Activated naive CD4-positive, alpha-beta T cell treated with Interleukin-2 at 50 U/mL for 16 hours (primary cell): ENCODE results near the gene RMND5A.
"Not testable (repeated sequence)": the region's sequence is repeated elsewhere in the genome, so short reads cannot be mapped to it uniquely, and the experiment has no call there.

Experiments used
- DNase-seq: peaks from one replicate; pipeline ENCODE4 v3.0.0-alpha.2; 2020

Gene RMND5A

GRCh38 chr2:86719637-86720539 is at the start of gene RMND5A:
Gene RMND5A (plus strand): TSS chr2:86720291. CDS start chr2:86720668, 377 bp downstream.
- DNase-seq: peak; percentile 94

GRCh38 chr2:86671337-86671981 is 48.6 kb upstream of the RMND5A start:
- DNase-seq: no peak

DNA sequence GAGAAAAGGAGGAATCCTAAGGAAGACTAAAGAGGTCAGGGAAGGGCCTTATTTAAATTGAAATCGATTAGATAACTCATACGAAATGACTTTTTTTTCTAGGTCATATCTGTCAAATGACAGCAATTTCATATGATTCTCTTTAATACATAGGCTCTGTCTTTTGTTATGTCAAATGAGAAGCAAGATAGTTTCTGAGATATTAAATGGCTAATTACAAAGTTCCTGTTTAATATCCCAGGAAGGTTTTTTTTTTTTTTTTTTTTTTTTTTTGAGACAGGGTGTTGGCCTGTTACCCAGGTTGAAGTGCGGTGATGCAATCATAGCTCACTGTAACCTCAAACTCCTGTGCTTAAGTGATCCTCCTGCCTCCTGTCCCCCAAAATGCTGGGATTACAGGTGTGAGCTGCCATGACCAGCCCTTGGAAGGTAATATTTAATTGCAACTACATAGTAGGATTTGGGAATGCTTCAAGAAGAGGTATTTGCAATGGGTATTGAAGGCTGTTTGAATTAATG is 48.0 kb upstream of the RMND5A start:
- DNase-seq: no peak

DNA sequence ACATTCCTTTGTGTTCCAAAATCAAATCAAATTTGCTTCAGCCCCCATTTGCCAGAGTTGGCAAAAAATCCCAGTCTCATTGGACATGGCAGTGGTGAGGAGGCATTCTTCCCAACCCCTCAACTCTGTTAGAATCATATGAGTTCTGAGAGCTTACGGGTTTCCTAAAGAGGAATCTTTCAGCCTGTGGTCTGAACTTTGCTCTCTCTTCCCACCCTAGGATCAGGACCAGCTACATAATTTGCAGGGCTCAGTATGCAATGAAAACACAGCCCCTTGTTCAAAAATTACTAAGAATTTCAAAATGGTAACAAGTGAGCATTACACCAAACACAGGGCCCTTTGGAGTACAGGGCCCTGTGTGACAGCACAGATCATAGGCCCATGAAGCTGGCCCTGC is 47.1 kb upstream of the RMND5A start:
- DNase-seq: no peak

GRCh38 chr2:86673986-86674670 is 46.0 kb upstream of the RMND5A start:
- no peak for DNase-seq

DNA sequence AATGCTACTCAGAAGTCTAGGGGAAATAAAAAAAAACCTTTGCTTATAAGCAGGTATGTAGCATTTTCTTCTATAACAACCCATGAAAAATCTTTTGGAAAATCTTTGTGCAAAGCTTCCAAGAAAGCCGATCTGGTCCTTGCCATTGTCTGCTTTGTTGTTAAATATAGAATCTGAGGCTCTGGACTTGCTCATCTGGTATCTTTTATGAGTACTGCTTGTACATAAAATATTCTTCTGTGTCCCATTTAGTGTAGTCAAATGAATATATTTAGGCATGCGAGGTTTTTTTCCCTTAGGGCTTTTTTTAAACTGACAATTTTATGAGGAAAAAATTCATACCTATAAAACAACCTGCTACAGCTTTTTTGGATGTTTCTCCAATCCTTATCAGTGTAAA is 45.0 kb upstream of the RMND5A start:
- DNase-seq: no peak

DNA sequence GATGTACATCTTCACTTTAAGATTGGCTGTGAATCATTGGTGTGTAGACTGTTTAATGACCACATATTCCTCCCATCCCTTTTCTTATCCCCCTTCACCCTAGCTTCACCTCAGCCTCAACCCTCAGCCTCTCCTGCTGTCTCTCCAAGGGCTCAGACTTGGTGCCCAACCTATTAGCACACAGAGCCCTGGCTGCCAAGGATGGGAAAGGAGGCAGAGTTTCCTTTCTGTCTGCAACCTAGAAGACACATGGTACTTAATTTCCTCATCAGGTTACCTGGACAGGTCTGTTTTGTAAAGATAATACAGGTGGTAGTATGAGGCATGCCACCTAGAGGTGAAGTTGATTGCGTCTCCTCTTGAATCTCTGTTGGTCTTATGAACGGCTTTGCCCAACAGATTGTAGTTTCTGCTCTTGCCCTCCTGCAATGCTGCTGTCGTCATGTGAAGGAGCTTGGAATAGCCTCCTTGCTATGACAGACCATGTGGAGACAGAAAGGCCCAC is 44.5 kb upstream of the RMND5A start:
- no peak for DNase-seq

- no peak for DNase-seq
These were observed 42.3 kb upstream of the RMND5A start for GRCh38 chr2:86677816-86678215.

GRCh38 chr2:86679036-86679435 is 41.1 kb upstream of the RMND5A start:
- DNase-seq: no peak

DNA sequence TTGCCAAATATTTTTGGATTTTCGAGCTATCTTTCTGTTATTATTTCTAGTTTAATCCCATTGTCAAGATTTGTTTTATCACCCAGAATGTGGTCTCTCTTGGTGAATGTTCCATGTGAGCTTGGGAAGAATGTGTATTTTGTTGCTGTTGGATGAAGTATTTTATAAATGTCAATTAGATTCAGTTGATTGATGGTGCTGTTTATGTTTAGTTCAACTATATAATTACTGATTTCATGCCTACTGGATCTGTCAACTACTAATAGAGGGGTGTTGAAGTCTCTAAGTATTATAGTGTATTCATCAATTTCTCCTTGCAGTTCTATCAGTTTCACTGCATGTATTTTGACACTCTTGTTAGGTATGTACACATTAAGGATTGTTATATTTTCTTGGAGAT is 34.7 kb upstream of the RMND5A start:
- DNase-seq: no peak

- no peak for DNase-seq
These were observed 33.6 kb upstream of the RMND5A start for GRCh38 chr2:86686460-86686859.

- DNase-seq: no peak
These were observed 33.2 kb upstream of the RMND5A start for GRCh38 chr2:86686905-86687304.

DNA sequence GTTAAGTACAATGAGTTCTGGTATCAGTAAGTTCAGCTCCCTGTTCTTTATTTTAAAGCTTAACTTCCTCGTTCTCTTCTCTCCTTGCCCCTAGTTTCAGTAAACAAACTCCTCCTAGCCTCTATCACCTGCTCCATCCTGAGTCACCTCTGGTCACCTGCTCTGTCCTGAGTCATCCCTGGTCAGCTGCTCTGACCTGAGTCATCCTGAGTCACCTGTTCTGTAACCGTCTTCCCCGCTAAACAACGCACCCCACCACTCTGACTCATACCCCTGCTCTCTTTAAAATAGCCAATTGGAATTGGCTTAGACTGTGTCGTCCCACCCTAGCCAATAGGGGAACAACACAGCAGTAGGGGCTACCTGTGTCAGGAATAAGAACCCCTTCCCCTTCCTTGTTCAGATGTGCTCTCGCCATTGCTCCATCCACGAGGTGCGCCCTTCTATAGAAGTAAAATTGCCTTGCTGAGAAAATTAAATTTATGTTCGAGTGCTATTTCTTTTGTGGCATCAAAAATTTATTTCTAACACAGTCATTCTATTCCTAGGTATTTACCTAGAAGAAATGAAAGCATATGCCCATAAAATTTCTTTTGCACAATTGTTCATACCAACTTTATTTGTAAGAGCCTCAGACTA is 24.9 kb upstream of the RMND5A start:
- no peak for DNase-seq

GRCh38 chr2:86697551-86698104 is 22.5 kb upstream of the RMND5A start:
- no peak for DNase-seq

- no peak for DNase-seq
These were observed 19.4 kb upstream of the RMND5A start for GRCh38 chr2:86700690-86701089.

DNA sequence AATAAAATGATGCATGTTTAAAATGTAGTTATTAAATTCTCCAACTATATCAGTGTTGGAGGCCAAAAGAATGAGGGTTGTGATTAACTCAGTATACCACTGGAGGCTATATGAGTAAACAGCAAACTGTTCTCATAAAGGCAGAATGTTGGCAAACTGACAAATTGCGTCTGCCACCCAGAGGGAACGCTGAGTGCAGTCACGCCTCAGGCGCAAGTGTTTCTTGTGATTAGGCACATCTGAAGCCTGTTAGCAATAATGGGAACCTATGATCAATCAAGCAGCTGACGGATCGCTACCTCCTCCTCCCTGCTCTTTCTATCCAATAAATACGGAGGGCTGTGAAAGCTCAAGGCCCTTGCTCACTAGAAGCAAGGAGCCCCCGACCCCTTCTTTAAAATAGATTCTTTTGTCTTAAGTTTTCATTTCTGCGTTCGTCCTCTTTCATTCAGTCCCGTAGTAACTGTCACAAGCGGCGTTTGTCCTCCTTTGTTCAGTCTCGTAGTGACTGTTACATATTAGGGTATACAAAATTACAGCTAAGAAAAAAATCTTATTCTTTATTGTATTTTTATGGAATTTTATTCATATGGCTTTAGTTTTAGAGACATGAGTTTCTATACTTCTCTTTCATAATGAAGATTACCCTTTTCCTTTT is 16.3 kb upstream of the RMND5A start:
- no peak for DNase-seq

- DNase-seq: no peak
These were observed 15.6 kb upstream of the RMND5A start for GRCh38 chr2:86704459-86704971.

- DNase-seq: no peak
These were observed 13.9 kb upstream of the RMND5A start for GRCh38 chr2:86706220-86706619.

DNA sequence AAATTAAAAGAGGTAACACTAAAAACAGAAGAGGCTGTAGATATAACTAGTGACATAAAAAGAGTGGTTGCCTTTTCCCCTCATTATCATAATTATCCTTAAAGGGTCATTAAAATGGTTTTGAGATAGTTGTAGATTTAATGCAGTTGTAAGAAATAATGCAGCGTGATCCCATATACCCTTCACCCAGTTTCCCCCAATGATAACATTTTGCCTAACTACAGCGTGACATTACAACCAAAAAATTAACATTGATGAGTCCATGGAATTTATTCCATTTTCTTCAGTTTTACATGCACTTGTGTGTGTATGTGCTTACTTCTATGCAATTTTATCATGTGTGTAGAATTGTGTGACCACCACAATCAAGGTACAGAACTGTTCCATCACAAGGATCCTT is 13.2 kb upstream of the RMND5A start:
- no peak for DNase-seq

- DNase-seq: not testable (repeated sequence)
These were observed 12.0 kb upstream of the RMND5A start for GRCh38 chr2:86708126-86708525.

GRCh38 chr2:86714579-86715173 is 5.4 kb upstream of the RMND5A start:
- DNase-seq: not testable (repeated sequence)
